Peyer's patch (tissue), 4 donors: Measurements from ENCODE around the gene SASH1.

Source experiments
- CTCF ChIP-seq, 6 experiments: fragments of 450-650 bp in 4 of 6; fragments of 200-600 bp in 2 of 6; sonication (generic) in 1 of 6; IDR thresholded peaks; one replicate each; pipeline ENCODE4 v1.5.1; 2017 to 2019; ENCODE audit warnings: antibody characterized with exemption in 6 of 6, mild to moderate bottlenecking in 3 of 6, moderate library complexity in 1 of 6
- POLR2A ChIP-seq, 2 donors: fragments of 450-650 bp; IDR thresholded peaks; one replicate each; pipeline ENCODE4 v1.5.1; 2017; ENCODE audit warnings: antibody characterized with exemption in 2 of 2, mild to moderate bottlenecking in 2 of 2, moderate library complexity in 2 of 2

GRCh38 chr6:148495029-148495428 is 152.4 kb downstream of the SASH1 start:
- TF ChIP-seq CTCF (IDR thresholded peaks at IDR 0.05) (no peak), POLR2A (IDR thresholded peaks at IDR 0.05) (no peak)
